ENCODE measurements around the gene UNC79.

The UNC79 gene

DNA sequence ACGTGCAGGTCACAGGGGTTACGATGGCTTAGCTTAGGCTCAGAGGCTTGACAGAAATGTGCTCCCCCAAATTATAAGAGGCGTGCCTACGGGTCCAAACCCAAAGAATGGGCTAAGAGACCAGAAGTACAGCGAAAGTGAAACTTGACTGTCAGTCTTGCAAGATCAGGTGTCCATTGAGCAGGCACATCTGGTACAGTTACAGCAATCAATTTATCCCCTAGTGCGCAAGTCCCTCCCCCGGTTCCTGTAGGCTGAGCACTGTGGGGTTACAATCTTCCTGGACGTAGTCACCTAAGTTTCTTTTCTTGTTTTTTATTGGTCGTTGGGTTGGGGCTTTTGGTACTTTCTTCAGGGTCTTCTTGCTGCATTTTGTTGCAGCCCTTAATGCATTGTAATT, 134.2 kb downstream of the UNC79 start:
- no peaks in the 10 kb centered on the region for H3K36me3 ChIP-seq (ENCODE audit: control insufficient read depth, low read depth, low read length)
- H3K27me3 ChIP-seq (ENCODE audit: control insufficient read depth, insufficient read depth, low read length): no peaks in the 10 kb centered on the region
- H3K9me3 ChIP-seq (ENCODE audit: control insufficient read depth, low read depth, low read length): no peaks in the 10 kb centered on the region
- H3K4me3 ChIP-seq (ENCODE audit: low read length): no peak overlapping the region
- no peak overlapping the region for H3K27ac ChIP-seq (ENCODE audit: low read length)
- H3K4me1 ChIP-seq (ENCODE audit: control insufficient read depth, low read depth, low read length): peaks cover 3% of the 10 kb centered on the region
- no peak overlapping the region for H3K9ac ChIP-seq (ENCODE audit: low read length)

DNA sequence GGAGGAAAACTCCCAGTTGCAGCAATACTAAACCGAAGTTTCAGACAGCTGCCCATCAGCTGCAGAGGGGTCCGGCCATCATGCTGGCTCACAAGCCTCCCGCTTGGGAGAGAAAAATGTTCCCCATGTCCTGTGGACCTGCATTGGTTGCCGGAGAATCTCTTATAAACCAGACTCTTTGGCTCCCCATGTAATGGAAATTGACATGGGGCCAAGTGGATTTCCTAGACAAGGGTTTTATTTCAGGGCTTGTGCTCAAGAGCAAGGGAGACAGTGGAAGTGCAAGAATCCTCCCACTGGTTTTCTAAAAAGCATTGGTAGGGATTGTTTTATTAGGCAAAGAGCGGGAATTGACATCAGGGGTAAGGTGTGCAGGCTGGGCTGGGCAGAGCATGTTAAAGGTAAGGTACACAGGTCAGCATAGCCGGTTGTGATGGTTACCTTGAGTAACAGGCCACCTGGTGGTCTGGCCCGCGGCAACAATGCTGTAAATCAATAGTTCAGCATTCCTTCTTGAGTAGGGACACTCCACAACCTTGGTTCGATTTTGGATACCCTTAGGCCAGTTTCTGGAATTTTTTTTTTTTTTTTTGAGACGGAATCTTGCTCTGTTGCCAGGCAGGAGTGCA, 135.4 kb downstream of the UNC79 start:
- Histone ChIP-seq H3K4me3 (ENCODE audit: low read length) (no peak overlapping the region), H3K9ac (ENCODE audit: low read length) (no peak overlapping the region), H3K27me3 (ENCODE audit: control insufficient read depth, insufficient read depth, low read length) (no peaks in the 10 kb centered on the region), H3K4me1 (ENCODE audit: control insufficient read depth, low read depth, low read length) (peaks cover 3% of the 10 kb centered on the region), H3K9me3 (ENCODE audit: control insufficient read depth, low read depth, low read length) (no peaks in the 10 kb centered on the region), H3K27ac (ENCODE audit: low read length) (no peak overlapping the region), H3K36me3 (ENCODE audit: control insufficient read depth, low read depth, low read length) (no peaks in the 10 kb centered on the region)

DNA sequence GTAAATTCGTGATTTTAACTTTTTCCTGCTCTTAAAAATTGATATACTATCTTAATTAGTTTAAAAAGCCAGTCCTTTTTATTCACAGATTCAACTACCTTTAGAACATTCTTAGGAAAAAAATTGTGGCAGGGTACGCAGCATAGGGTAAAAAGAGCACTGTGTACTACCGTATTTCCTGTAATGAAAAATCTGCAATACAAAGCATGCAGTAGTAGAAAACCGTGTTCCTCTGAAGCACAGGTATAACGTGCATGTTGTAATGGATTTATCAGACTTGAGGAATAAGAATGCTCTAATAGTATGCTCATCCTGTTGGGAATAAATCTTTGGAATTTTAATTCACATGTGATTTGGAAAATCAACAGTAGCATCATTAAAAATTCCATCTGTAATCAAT, 140.5 kb downstream of the UNC79 start:
- peaks cover 3% of the 10 kb centered on the region for H3K4me1 ChIP-seq (ENCODE audit: control insufficient read depth, low read depth, low read length)
- H3K4me3 ChIP-seq (ENCODE audit: low read length): no peak overlapping the region
- no peaks in the 10 kb centered on the region for H3K9me3 ChIP-seq (ENCODE audit: control insufficient read depth, low read depth, low read length)
- H3K27ac ChIP-seq (ENCODE audit: low read length): no peak overlapping the region
- H3K27me3 ChIP-seq (ENCODE audit: control insufficient read depth, insufficient read depth, low read length): no peaks in the 10 kb centered on the region
- H3K36me3 ChIP-seq (ENCODE audit: control insufficient read depth, low read depth, low read length): no peaks in the 10 kb centered on the region
- no peak overlapping the region for H3K9ac ChIP-seq (ENCODE audit: low read length)

DNA sequence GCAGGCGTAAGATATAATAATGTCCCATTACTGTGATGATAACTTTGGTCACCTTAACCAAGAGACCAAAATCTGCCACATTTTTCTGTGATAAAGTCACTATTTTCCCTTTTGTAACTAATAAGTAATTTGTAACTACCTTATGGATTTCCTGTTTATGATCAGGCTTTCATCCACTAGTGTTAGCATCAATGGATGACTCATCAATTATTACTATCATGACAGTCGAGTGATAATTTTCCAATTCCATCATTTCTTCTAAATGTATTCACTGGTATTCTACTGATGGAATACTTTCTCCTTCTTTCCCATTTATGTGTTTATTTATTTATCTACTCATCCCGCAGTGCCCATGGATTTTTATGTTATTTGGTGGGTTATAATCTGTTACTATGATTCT, 148.4 kb downstream of the UNC79 start:
- Histone ChIP-seq H3K27ac (ENCODE audit: low read length) (no peak overlapping the region), H3K36me3 (ENCODE audit: control insufficient read depth, low read depth, low read length) (no peaks in the 10 kb centered on the region), H3K27me3 (ENCODE audit: control insufficient read depth, insufficient read depth, low read length) (no peaks in the 10 kb centered on the region), H3K4me3 (ENCODE audit: low read length) (no peak overlapping the region), H3K9me3 (ENCODE audit: control insufficient read depth, low read depth, low read length) (no peaks in the 10 kb centered on the region), H3K4me1 (ENCODE audit: control insufficient read depth, low read depth, low read length) (no peaks in the 10 kb centered on the region), H3K9ac (ENCODE audit: low read length) (no peak overlapping the region)

DNA sequence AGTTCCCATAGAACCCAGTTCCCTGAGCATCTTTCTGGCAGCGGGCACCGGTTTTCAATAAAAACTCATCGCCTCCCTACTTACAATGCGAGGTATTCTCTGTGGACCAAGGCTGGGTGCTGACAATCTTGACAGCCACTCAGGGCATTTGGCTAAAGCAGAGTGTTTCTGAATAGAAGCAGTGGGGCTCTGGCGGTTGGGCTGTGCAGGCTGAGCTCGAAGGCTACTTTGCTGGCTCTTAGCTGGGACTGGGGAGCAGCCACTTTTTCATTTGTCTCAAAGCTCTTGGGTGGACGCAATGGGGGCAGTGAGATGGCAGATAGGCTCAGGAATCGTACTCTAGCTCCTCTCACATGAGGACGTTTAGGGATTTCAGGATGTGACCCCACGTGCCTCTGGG, 151.8 kb downstream of the UNC79 start:
- H3K36me3 ChIP-seq (ENCODE audit: control insufficient read depth, low read depth, low read length): no peaks in the 10 kb centered on the region
- no peaks in the 10 kb centered on the region for H3K9me3 ChIP-seq (ENCODE audit: control insufficient read depth, low read depth, low read length)
- no peak overlapping the region for H3K4me3 ChIP-seq (ENCODE audit: low read length)
- H3K27ac ChIP-seq (ENCODE audit: low read length): no peak overlapping the region
- no peaks in the 10 kb centered on the region for H3K27me3 ChIP-seq (ENCODE audit: control insufficient read depth, insufficient read depth, low read length)
- H3K9ac ChIP-seq (ENCODE audit: low read length): no peak overlapping the region
- no peaks in the 10 kb centered on the region for H3K4me1 ChIP-seq (ENCODE audit: control insufficient read depth, low read depth, low read length)

DNA sequence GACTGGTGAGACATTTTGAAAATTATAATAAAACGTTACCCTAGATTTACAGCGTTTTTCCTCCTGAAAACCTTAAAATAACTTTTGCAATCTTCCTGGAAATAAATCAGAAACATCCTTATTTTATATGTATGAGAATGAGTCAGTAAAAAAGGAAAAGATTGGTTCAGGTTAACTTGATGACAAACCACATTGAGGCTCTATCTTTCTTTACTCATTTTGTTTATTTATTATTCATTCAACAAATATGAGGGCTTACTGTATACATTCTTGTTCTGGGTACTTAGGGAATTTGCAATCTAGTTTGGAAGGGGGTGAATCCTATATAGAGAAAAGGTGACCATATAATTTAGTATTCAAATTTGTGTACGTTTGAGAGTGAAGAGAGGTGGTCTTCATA, 156.6 kb downstream of the UNC79 start:
- Histone ChIP-seq H3K27me3 (ENCODE audit: control insufficient read depth, insufficient read depth, low read length) (no peaks in the 10 kb centered on the region), H3K9me3 (ENCODE audit: control insufficient read depth, low read depth, low read length) (no peaks in the 10 kb centered on the region), H3K27ac (ENCODE audit: low read length) (no peak overlapping the region), H3K4me1 (ENCODE audit: control insufficient read depth, low read depth, low read length) (peaks cover 4% of the 10 kb centered on the region), H3K36me3 (ENCODE audit: control insufficient read depth, low read depth, low read length) (no peaks in the 10 kb centered on the region), H3K9ac (ENCODE audit: low read length) (no peak overlapping the region), H3K4me3 (ENCODE audit: low read length) (no peak overlapping the region)

DNA sequence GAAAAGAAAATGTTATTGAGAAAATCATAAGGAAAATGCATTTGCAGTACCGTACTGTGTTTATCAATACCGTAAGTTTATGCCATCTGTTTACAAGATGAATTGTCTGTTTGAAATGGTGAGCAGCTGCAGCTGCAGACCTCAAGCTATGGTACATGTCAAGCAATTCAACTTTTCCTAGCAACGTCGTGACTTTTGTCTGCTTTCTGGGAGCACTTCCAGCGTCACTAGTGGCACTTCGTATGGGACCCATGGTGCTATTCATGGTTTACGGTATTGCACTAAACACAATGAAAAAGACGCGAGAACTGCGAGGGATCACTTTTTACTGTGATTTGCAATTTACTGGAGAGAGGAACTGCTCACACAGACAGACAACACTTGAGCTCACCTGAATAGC, 160.8 kb downstream of the UNC79 start:
- Histone ChIP-seq H3K9me3 (ENCODE audit: control insufficient read depth, low read depth, low read length) (no peaks in the 10 kb centered on the region), H3K4me3 (ENCODE audit: low read length) (no peak overlapping the region)

DNA sequence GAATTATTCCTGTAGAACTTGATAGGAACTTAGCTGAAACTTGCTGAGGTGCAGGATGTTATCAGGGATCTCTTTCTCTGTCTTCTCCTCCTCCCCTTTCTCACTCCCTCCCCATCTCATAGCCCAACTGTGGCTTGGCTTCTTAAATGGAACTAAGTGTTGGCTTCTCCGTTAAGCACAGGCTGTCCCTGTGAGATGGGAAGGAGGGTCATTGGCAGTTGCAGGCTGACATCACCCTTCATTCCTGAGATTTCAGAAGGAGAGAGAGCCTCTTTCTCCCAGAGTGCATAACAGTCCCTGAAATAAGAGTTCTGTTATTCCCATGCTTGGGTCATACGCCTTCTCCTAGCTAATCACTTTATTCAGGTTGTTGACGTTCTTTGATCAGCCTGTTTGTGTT, 162.0 kb downstream of the UNC79 start:
- H3K9me3 ChIP-seq (ENCODE audit: control insufficient read depth, low read depth, low read length): no peaks in the 10 kb centered on the region
- no peak overlapping the region for H3K4me3 ChIP-seq (ENCODE audit: low read length)
- peaks cover 4% of the 10 kb centered on the region for H3K4me1 ChIP-seq (ENCODE audit: control insufficient read depth, low read depth, low read length)
- no peak overlapping the region for H3K9ac ChIP-seq (ENCODE audit: low read length)
- H3K27ac ChIP-seq (ENCODE audit: low read length): no peak overlapping the region
- no peaks in the 10 kb centered on the region for H3K36me3 ChIP-seq (ENCODE audit: control insufficient read depth, low read depth, low read length)
- H3K27me3 ChIP-seq (ENCODE audit: control insufficient read depth, insufficient read depth, low read length): no peaks in the 10 kb centered on the region

More for the DNA sequence above, 160.8 kb downstream of the UNC79 start:
- Histone ChIP-seq H3K4me1 (ENCODE audit: control insufficient read depth, low read depth, low read length) (peaks cover 4% of the 10 kb centered on the region), H3K36me3 (ENCODE audit: control insufficient read depth, low read depth, low read length) (no peaks in the 10 kb centered on the region), H3K27me3 (ENCODE audit: control insufficient read depth, insufficient read depth, low read length) (no peaks in the 10 kb centered on the region), H3K9ac (ENCODE audit: low read length) (no peak overlapping the region), H3K27ac (ENCODE audit: low read length) (no peak overlapping the region)

DNA sequence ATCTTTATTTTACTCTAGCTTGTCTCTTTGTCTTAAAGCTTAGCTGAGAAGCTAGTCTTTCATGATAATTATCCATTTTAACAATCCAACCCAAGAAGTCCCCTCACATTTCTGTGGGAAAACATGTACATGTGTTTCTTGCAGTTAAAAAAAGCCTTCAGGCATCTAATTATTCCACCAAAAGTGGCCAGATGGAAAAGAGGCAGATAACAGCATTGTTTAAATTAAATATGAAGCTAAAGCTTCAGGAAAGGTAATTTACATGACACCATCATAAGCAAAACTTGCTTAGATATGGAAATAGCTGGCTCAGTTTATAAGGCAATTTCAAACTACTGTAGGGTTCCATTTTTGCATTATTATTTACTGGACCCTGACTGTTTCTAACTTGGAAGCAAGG, 175.4 kb downstream of the UNC79 start:
- Histone ChIP-seq H3K36me3 (ENCODE audit: control insufficient read depth, low read depth, low read length) (no peaks in the 10 kb centered on the region), H3K9me3 (ENCODE audit: control insufficient read depth, low read depth, low read length) (no peaks in the 10 kb centered on the region), H3K9ac (ENCODE audit: low read length) (no peak overlapping the region), H3K4me1 (ENCODE audit: control insufficient read depth, low read depth, low read length) (no peaks in the 10 kb centered on the region), H3K27ac (ENCODE audit: low read length) (no peak overlapping the region), H3K4me3 (ENCODE audit: low read length) (no peak overlapping the region), H3K27me3 (ENCODE audit: control insufficient read depth, insufficient read depth, low read length) (no peaks in the 10 kb centered on the region)

DNA sequence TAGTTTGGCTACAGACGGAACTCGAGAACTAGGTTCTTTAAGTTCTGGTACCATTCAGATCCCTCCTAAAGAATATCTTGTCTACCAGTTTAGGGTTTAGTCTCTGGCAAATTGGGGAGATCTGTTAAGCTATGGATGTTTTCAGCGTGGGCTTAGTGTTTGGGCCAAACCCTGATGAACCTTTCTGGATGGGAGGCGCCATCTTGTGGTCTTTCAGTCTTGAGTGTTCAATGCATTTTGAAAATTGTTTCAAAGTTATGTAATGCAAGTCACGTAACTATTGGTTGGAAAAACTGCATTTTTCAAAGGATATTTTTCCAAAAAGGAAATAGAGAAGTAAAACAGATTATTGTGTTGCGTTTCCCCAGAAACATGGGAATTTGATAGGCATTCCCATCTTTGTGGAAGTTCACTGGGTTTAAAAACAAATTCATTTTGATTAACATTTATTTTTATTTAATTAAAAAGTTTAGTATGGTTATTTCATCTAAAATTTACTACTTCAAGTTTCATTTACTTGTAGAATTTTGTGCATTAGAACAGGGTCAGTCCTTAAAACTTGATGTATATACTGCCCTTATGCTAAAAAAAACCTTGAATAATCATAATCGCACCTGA, 188.5 kb downstream of the UNC79 start:
- no peak overlapping the region for H3K4me3 ChIP-seq (ENCODE audit: low read length)
- H3K9ac ChIP-seq (ENCODE audit: low read length): no peak overlapping the region
- H3K9me3 ChIP-seq (ENCODE audit: control insufficient read depth, low read depth, low read length): no peaks in the 10 kb centered on the region
- H3K36me3 ChIP-seq (ENCODE audit: control insufficient read depth, low read depth, low read length): no peaks in the 10 kb centered on the region
- no peaks in the 10 kb centered on the region for H3K27me3 ChIP-seq (ENCODE audit: control insufficient read depth, insufficient read depth, low read length)
- H3K4me1 ChIP-seq (ENCODE audit: control insufficient read depth, low read depth, low read length): no peaks in the 10 kb centered on the region
- no peak overlapping the region for H3K27ac ChIP-seq (ENCODE audit: low read length)

DNA sequence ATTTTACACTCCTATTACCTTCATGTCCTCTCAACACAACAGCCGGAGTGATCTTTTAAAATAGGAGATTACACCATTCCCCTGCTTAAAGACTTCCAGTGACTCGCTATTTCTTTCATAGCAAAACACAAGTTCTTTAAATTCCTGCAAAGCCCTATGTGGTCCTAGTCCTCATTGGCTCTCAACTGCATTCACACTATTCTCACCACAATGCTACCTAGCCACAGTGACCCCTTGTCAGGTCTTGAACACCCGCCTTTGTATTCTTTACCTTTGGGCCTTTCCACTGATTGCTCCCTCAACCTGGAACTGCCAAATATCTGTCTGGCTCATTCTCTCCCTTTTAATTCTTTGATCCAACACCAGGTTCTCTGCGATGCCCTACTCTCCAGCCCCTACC, 197.3 kb downstream of the UNC79 start:
- Histone ChIP-seq H3K4me3 (ENCODE audit: low read length) (no peak overlapping the region), H3K27ac (ENCODE audit: low read length) (no peak overlapping the region), H3K27me3 (ENCODE audit: control insufficient read depth, insufficient read depth, low read length) (no peaks in the 10 kb centered on the region), H3K4me1 (ENCODE audit: control insufficient read depth, low read depth, low read length) (no peaks in the 10 kb centered on the region), H3K36me3 (ENCODE audit: control insufficient read depth, low read depth, low read length) (no peaks in the 10 kb centered on the region), H3K9ac (ENCODE audit: low read length) (no peak overlapping the region), H3K9me3 (ENCODE audit: control insufficient read depth, low read depth, low read length) (no peaks in the 10 kb centered on the region)

DNA sequence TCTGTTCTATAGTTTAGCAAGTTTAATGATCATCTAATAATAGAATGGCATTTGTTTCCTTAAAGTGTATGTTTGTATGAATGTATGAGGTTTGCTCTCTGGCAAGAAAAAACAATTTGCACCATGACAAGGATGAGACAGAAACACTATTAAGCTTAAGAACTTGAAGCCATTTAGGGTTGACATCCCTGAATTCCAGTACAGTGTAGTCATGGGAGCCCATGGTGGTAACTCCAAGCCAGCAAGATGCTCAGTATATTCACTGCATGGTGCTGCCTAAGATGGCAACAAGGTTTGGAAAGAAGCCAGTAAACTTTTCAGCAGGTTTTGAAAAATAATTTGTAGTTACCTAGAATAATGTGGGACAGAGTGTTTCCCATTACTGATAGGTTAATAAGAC, 198.9 kb downstream of the UNC79 start:
- Histone ChIP-seq H3K4me3 (ENCODE audit: low read length) (no peak overlapping the region), H3K27me3 (ENCODE audit: control insufficient read depth, insufficient read depth, low read length) (no peaks in the 10 kb centered on the region), H3K4me1 (ENCODE audit: control insufficient read depth, low read depth, low read length) (no peaks in the 10 kb centered on the region), H3K36me3 (ENCODE audit: control insufficient read depth, low read depth, low read length) (no peaks in the 10 kb centered on the region), H3K27ac (ENCODE audit: low read length) (no peak overlapping the region), H3K9me3 (ENCODE audit: control insufficient read depth, low read depth, low read length) (no peaks in the 10 kb centered on the region), H3K9ac (ENCODE audit: low read length) (no peak overlapping the region)

Data from iPS-18a (cell line).